GM21619 (cell line): ENCODE data around the gene RAD51B.

Experiments used
- ATAC-seq: cut with Tn5 transposase; IDR thresholded peaks from one replicate; pipeline ENCODE4 v1.9.1; 2021; ENCODE audit not compliant: unreplicated experiment

The RAD51B gene

GRCh38 chr14:68532496-68532895 is 712.9 kb downstream of the RAD51B start:
- ATAC-seq = no peak

GRCh38 chr14:68534276-68534675 is 714.7 kb downstream of the RAD51B start:
- no peak for ATAC-seq

- ATAC-seq = no peak
These were observed 715.9 kb downstream of the RAD51B start for GRCh38 chr14:68535404-68536017.

- ATAC-seq = no peak
These were observed 716.4 kb downstream of the RAD51B start for GRCh38 chr14:68536018-68536410.

- ATAC-seq = no peak
These were observed 719.1 kb downstream of the RAD51B start for GRCh38 chr14:68538639-68539038.

- no peak for ATAC-seq
These were observed 719.7 kb downstream of the RAD51B start for GRCh38 chr14:68539241-68539737.

- ATAC-seq = no peak
These were observed 720.2 kb downstream of the RAD51B start for GRCh38 chr14:68539789-68540188.

- ATAC-seq = no peak
These were observed 721.8 kb downstream of the RAD51B start for GRCh38 chr14:68541178-68541896.

- no peak for ATAC-seq
These were observed 722.8 kb downstream of the RAD51B start for GRCh38 chr14:68542346-68542745.

GRCh38 chr14:68543516-68543915 is 723.9 kb downstream of the RAD51B start:
- no peak for ATAC-seq

- ATAC-seq = no peak
These were observed 724.7 kb downstream of the RAD51B start for GRCh38 chr14:68544081-68544892.

GRCh38 chr14:68546839-68547238 is 727.3 kb downstream of the RAD51B start:
- no peak for ATAC-seq

GRCh38 chr14:68547305-68548193 is 728.0 kb downstream of the RAD51B start:
- ATAC-seq = no peak

- ATAC-seq = no peak
These were observed 728.9 kb downstream of the RAD51B start for GRCh38 chr14:68548194-68549076.

GRCh38 chr14:68550338-68550715 is 730.7 kb downstream of the RAD51B start:
- ATAC-seq = no peak

GRCh38 chr14:68551045-68551683 is 731.6 kb downstream of the RAD51B start:
- no peak for ATAC-seq

GRCh38 chr14:68552075-68552474 is 732.5 kb downstream of the RAD51B start:
- ATAC-seq = no peak

GRCh38 chr14:68552602-68553001 is 733.0 kb downstream of the RAD51B start:
- no peak for ATAC-seq

GRCh38 chr14:68553311-68553710 is 733.7 kb downstream of the RAD51B start:
- ATAC-seq = no peak
